Activated T-helper 2 cell treated with anti-CD3 and anti-CD28 coated beads, Interferon-gamma antibody, Interleukin-2, Interleukin-4, amounts not matched to agents 10 μg/mL and 5 μg/mL and 100 μg/mL, durations not matched to agents 14 hours and 24 hours and 36 hours (primary cell): Measurements from ENCODE around the gene FBLN5. TPM values are rescaled to one million over a fixed set of nuclear protein-coding genes. Genes with fewer than 3 reads are reported as not detected.
A peak's percentile ranks its signal among the peaks of the same experiment; 100 is the strongest.
"Not testable (repeated sequence)": the region's sequence is repeated elsewhere in the genome, so short reads cannot be mapped to it uniquely, and the experiment has no call there.

Experiments used
- DNase-seq: peaks from one replicate; pipeline ENCODE4 v3.0.0; 2021; ENCODE audit warnings: low spot score
- H3K27ac Mint-ChIP-seq: one replicate; pipeline ENCODE4 v1.8.0; 2021; ENCODE audit warnings: mixed read lengths
- H3K27me3 Mint-ChIP-seq: one replicate; pipeline ENCODE4 v1.8.0; 2021; ENCODE audit warnings: low read depth, mixed read lengths
- H3K36me3 Mint-ChIP-seq: one replicate; pipeline ENCODE4 v1.8.0; 2021; ENCODE audit warnings: low read depth, mixed read lengths
- H3K4me1 Mint-ChIP-seq: one replicate; pipeline ENCODE4 v1.8.0; 2021; ENCODE audit warnings: low read depth, mixed read lengths
- H3K4me3 Mint-ChIP-seq: one replicate; pipeline ENCODE4 v1.8.0; 2021; ENCODE audit warnings: low read depth, mild to moderate bottlenecking, moderate library complexity, mixed read lengths
- H3K9me3 Mint-ChIP-seq: one replicate; pipeline ENCODE4 v1.8.0; 2021; ENCODE audit warnings: mixed read lengths
- intact Hi-C: fragments of 100-400 bp; cut with micrococcal nuclease; formaldehyde crosslinking; loops from one replicate; pipeline ENCODE4 v1.15.1; 2023
- total RNA-seq: library from RNA; stranded (reverse); gene quantifications from 2 replicates; pipeline ENCODE4 v1.2.3, GENCODE V29; 2022

FBLN5 gene
- total RNA-seq, 1 donor from 2014 or later = 6.4 TPM

- no peak overlapping the region for H3K27ac Mint-ChIP-seq
- peaks cover 2% of the 10 kb centered on the region for H3K27me3 Mint-ChIP-seq
- intact Hi-C loops = loop anchor here (5.0 kb wide), 1 partner anchor 260 kb away; no protein-coding TSS in a partner anchor
- DNase-seq = no peak
- H3K36me3 Mint-ChIP-seq = no peaks in the 10 kb centered on the region
- H3K4me3 Mint-ChIP-seq = no peak overlapping the region
- peaks cover 3% of the 10 kb centered on the region for H3K9me3 Mint-ChIP-seq
- peaks cover 15% of the 10 kb centered on the region for H3K4me1 Mint-ChIP-seq
These were observed 35.5 kb downstream of the FBLN5 start for GRCh38 chr14:91912035-91912434.

GRCh38 chr14:91911474-91912032 is 35.9 kb downstream of the FBLN5 start:
- peaks cover 2% of the 10 kb centered on the region for H3K27me3 Mint-ChIP-seq
- intact Hi-C loops = loop anchor here (5.0 kb wide), 1 partner anchor 259 kb away; no protein-coding TSS in a partner anchor
- no peak overlapping the region for H3K4me3 Mint-ChIP-seq
- H3K36me3 Mint-ChIP-seq = no peaks in the 10 kb centered on the region
- H3K27ac Mint-ChIP-seq = peak overlapping the region; percentile 21
- H3K4me1 Mint-ChIP-seq = peaks cover 15% of the 10 kb centered on the region
- DNase-seq = peak; percentile 31
- H3K9me3 Mint-ChIP-seq = peaks cover 3% of the 10 kb centered on the region

GRCh38 chr14:91910196-91910595 is 37.3 kb downstream of the FBLN5 start:
- Mint-ChIP-seq H3K27me3 (peaks cover 2% of the 10 kb centered on the region), H3K4me1 (peaks cover 14% of the 10 kb centered on the region), H3K9me3 (no peaks in the 10 kb centered on the region), H3K36me3 (no peaks in the 10 kb centered on the region), H3K27ac (peak overlapping the region; percentile 42), H3K4me3 (no peak overlapping the region)
- intact Hi-C loops = loop anchor here (5.0 kb wide), 1 partner anchor 258 kb away; no protein-coding TSS in a partner anchor
- no peak for DNase-seq

GRCh38 chr14:91906374-91906773 is 41.1 kb downstream of the FBLN5 start:
- Mint-ChIP-seq H3K4me3 (no peak overlapping the region), H3K27ac (no peak overlapping the region), H3K9me3 (no peaks in the 10 kb centered on the region), H3K36me3 (no peaks in the 10 kb centered on the region), H3K4me1 (peaks cover 10% of the 10 kb centered on the region), H3K27me3 (peaks cover 2% of the 10 kb centered on the region)
- intact Hi-C loops = no loop called here
- DNase-seq = no peak

GRCh38 chr14:91904956-91905645 is 42.4 kb downstream of the FBLN5 start:
- H3K36me3 Mint-ChIP-seq = no peaks in the 10 kb centered on the region
- intact Hi-C loops = no loop called here
- peaks cover 2% of the 10 kb centered on the region for H3K27me3 Mint-ChIP-seq
- H3K9me3 Mint-ChIP-seq = no peaks in the 10 kb centered on the region
- no peak overlapping the region for H3K4me3 Mint-ChIP-seq
- peaks cover 2% of the 10 kb centered on the region for H3K4me1 Mint-ChIP-seq
- DNase-seq = no peak
- H3K27ac Mint-ChIP-seq = no peak overlapping the region

GRCh38 chr14:91904483-91904882 is 43.0 kb downstream of the FBLN5 start:
- Mint-ChIP-seq H3K4me3 (no peak overlapping the region), H3K9me3 (no peaks in the 10 kb centered on the region), H3K27ac (no peak overlapping the region), H3K27me3 (peaks cover 2% of the 10 kb centered on the region), H3K36me3 (no peaks in the 10 kb centered on the region), H3K4me1 (no peaks in the 10 kb centered on the region)
- DNase-seq = no peak
- intact Hi-C loops = no loop called here

- Mint-ChIP-seq H3K4me1 (no peaks in the 10 kb centered on the region), H3K27me3 (peaks cover 2% of the 10 kb centered on the region), H3K4me3 (no peak overlapping the region), H3K9me3 (no peaks in the 10 kb centered on the region), H3K27ac (no peak overlapping the region), H3K36me3 (no peaks in the 10 kb centered on the region)
- no peak for DNase-seq
- intact Hi-C loops = no loop called here
These were observed 44.4 kb downstream of the FBLN5 start for GRCh38 chr14:91903070-91903469.

- Mint-ChIP-seq H3K27ac (no peak overlapping the region), H3K9me3 (no peaks in the 10 kb centered on the region), H3K4me3 (no peak overlapping the region), H3K27me3 (peaks cover under 1% of the 10 kb centered on the region), H3K4me1 (no peaks in the 10 kb centered on the region), H3K36me3 (no peaks in the 10 kb centered on the region)
- no peak for DNase-seq
- intact Hi-C loops = no loop called here
These were observed 45.2 kb downstream of the FBLN5 start for GRCh38 chr14:91902336-91902735.

- DNase-seq = no peak
- H3K4me1 Mint-ChIP-seq = no peaks in the 10 kb centered on the region
- no peaks in the 10 kb centered on the region for H3K36me3 Mint-ChIP-seq
- no peaks in the 10 kb centered on the region for H3K9me3 Mint-ChIP-seq
- intact Hi-C loops = no loop called here
- H3K27ac Mint-ChIP-seq = no peak overlapping the region
- H3K4me3 Mint-ChIP-seq = no peak overlapping the region
- no peaks in the 10 kb centered on the region for H3K27me3 Mint-ChIP-seq
These were observed 45.9 kb downstream of the FBLN5 start for GRCh38 chr14:91901449-91902226.

- no peak overlapping the region for H3K4me3 Mint-ChIP-seq
- no peaks in the 10 kb centered on the region for H3K36me3 Mint-ChIP-seq
- no peaks in the 10 kb centered on the region for H3K4me1 Mint-ChIP-seq
- H3K9me3 Mint-ChIP-seq = no peaks in the 10 kb centered on the region
- intact Hi-C loops = no loop called here
- H3K27me3 Mint-ChIP-seq = no peaks in the 10 kb centered on the region
- H3K27ac Mint-ChIP-seq = no peak overlapping the region
- DNase-seq = no peak
These were observed 47.7 kb downstream of the FBLN5 start for GRCh38 chr14:91899806-91900205.

- H3K9me3 Mint-ChIP-seq = no peaks in the 10 kb centered on the region
- H3K27me3 Mint-ChIP-seq = no peaks in the 10 kb centered on the region
- H3K36me3 Mint-ChIP-seq = no peaks in the 10 kb centered on the region
- intact Hi-C loops = no loop called here
- H3K4me1 Mint-ChIP-seq = no peaks in the 10 kb centered on the region
- H3K4me3 Mint-ChIP-seq = no peak overlapping the region
- DNase-seq = no peak
- H3K27ac Mint-ChIP-seq = no peak overlapping the region
These were observed 48.3 kb downstream of the FBLN5 start for GRCh38 chr14:91899213-91899612.

GRCh38 chr14:91898372-91898771 is 49.1 kb downstream of the FBLN5 start:
- no peaks in the 10 kb centered on the region for H3K27me3 Mint-ChIP-seq
- H3K9me3 Mint-ChIP-seq = no peaks in the 10 kb centered on the region
- H3K4me1 Mint-ChIP-seq = peaks cover 5% of the 10 kb centered on the region
- intact Hi-C loops = no loop called here
- no peak overlapping the region for H3K4me3 Mint-ChIP-seq
- no peak overlapping the region for H3K27ac Mint-ChIP-seq
- no peaks in the 10 kb centered on the region for H3K36me3 Mint-ChIP-seq
- no peak for DNase-seq

- H3K4me3 Mint-ChIP-seq, H3K27ac Mint-ChIP-seq, H3K9me3 Mint-ChIP-seq, H3K27me3 Mint-ChIP-seq, DNase-seq, intact Hi-C loops, H3K36me3 Mint-ChIP-seq: not testable (repeated sequence)
- H3K4me1 Mint-ChIP-seq = peaks cover 11% of the 10 kb centered on the region
These were observed 49.8 kb downstream of the FBLN5 start for GRCh38 chr14:91897716-91898115.
